Adipose tissue (tissue), 3 donors: ENCODE results near the gene PRCP. TPM values are rescaled to one million over a fixed set of nuclear protein-coding genes. Genes with fewer than 3 reads are reported as not detected.

ENCODE experiments used
- H3K27ac ChIP-seq: one replicate; pipeline ENCODE4 v1.5.1; 2013; ENCODE audit warnings: low read depth, low read length
- WGBS, 3 donors: extraction: QIAGEN DNeasy Blood & Tissue Kit; methylation state at CpG; one replicate each; pipeline ENCODE4 v1.1.7; 2013; 5-methylcytosine and 5-hydroxymethylcytosine counted together
- polyA plus RNA-seq, 3 donors: library from polyadenylated mRNA; stranded (reverse); fragments of 200-250 nt; gene quantifications; one replicate each; pipeline ENCODE4 v1.2.3, GENCODE V29; 2013
- donor health status: healthy with polysubstance abuse.
- donor health status: Bipolar disorder and iron deficiency.
- donor health status: healthy.

The PRCP gene
- polyA plus RNA-seq, 3 donors = 18.0 to 54.3 (median 34.8) TPM

DNA sequence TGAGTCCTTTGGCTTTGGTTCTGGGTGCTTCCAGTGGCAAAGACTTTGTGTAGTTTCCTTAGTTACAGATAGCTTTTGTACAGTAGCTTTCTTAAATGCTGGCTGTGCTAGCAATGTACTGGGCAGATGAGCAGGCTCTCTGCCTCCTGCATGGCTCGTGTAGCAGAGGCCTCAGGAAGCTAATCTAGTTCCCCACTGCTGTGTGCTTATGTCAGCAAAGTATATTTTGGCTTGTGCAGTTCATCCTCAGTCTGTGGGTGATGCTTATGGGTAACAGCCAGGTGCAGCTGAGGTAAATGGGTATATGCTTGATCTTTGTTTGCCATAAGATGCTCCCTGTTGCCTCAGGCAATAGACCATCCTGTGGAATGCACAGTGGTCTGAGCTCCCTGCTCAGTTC, 97.5 kb downstream of the PRCP start:
- 50 to 67% (median 52%) methylated on average over 1 of the region's 1 CpG for WGBS, 3 donors
- no peak overlapping the region for H3K27ac ChIP-seq

GRCh38 chr11:82796998-82797961, 103.0 kb downstream of the PRCP start:
- 44 to 61% (median 59%) methylated on average over 3 of the region's 3 CpGs for WGBS, 3 donors
- no peak overlapping the region for H3K27ac ChIP-seq

- 71 to 84% (median 74%) methylated on average over 3 of the region's 3 CpGs for WGBS, 3 donors
- H3K27ac ChIP-seq = no peak overlapping the region
Measured at GRCh38 chr11:82794490-82794889, 105.7 kb downstream of the PRCP start.

- WGBS, 3 donors = 79 to 89% (median 87%) methylated on average over 6 of the region's 6 CpGs
Measured at GRCh38 chr11:82792822-82793569, 107.2 kb downstream of the PRCP start.

GRCh38 chr11:82792319-82792718, 107.9 kb downstream of the PRCP start:
- 79 to 89% (median 88%) methylated on average over 5 of the region's 5 CpGs for WGBS, 3 donors
- no peak overlapping the region for H3K27ac ChIP-seq

More at GRCh38 chr11:82792822-82793569, 107.2 kb downstream of the PRCP start:
- H3K27ac ChIP-seq = no peak overlapping the region

- H3K27ac ChIP-seq = no peak overlapping the region
- 48 to 58% (median 57%) methylated on average over 4 of the region's 4 CpGs for WGBS, 3 donors
Measured at GRCh38 chr11:82791779-82792178, 108.5 kb downstream of the PRCP start.

DNA sequence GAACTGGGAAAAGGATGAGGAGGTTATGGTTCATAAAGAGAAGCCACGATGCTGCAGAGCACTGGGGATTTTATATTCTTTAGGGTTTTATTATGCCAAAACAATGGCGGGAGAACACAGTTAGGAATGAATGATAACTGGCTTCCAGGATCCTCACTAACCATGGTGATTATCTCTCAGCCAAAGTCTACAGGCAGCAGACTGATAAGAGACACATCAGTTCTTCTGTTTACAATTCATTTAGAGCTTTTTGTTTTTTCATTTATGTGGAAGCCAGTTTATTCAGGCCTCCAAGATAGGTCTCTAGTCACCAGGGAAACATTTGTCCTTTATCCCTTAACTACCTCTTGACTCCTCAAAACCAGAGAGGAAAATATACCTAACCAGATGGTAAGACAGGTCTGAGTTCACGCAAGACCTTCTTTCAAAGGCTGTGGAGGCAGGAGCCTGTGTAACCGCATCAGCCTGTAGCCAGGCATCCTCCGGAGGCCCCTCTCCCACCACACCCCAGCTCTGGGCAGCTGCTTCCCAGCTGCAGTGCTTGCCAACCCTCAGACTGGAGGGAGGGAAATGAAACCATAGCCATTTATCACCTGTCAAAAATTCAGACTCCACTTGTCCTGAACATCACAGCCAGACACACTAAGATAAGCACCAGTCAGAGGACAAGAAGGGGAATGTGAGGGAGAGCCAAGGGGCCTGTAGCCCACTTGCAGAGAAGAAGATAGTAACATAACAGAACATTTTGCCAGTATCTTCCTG, 109.3 kb downstream of the PRCP start:
- H3K27ac ChIP-seq = no peak overlapping the region
- WGBS, 3 donors = 24 to 58% (median 44%) methylated on average over 5 of the region's 5 CpGs

DNA sequence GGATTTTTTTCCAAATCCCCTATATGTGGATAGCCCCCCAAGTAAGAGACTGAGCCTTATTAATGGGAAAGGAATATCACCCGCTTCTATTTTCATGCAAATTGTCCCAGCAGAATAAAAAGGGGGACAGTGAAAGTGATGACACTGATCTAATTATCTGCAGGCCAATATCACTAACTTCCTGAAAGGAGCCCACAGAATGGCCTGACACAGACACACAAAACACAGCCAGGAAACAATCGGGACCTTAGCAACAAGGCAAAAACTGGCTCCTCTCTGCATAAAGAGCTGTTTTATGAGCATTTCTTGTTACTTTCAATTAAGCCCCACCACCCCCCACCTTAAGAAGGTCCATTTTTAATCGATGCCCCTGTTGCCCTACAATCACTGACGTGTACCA, 112.2 kb downstream of the PRCP start:
- WGBS, 3 donors = 87 to 89% (median 87%) methylated on average over 4 of the region's 4 CpGs
- no peak overlapping the region for H3K27ac ChIP-seq

- WGBS, 3 donors = 74 to 88% (median 78%) methylated on average over 3 of the region's 3 CpGs
Measured at GRCh38 chr11:82786836-82787235, 113.4 kb downstream of the PRCP start.

GRCh38 chr11:82786001-82786400, 114.2 kb downstream of the PRCP start:
- 93 to 96% (median 94%) methylated on average over 2 of the region's 2 CpGs for WGBS, 3 donors
- H3K27ac ChIP-seq = no peak overlapping the region

More at GRCh38 chr11:82786836-82787235, 113.4 kb downstream of the PRCP start:
- no peak overlapping the region for H3K27ac ChIP-seq

GRCh38 chr11:82782825-82783374, 117.3 kb downstream of the PRCP start:
- 82 to 93% (median 85%) methylated on average over 1 of the region's 1 CpG for WGBS, 3 donors

GRCh38 chr11:82778776-82779175, 121.5 kb downstream of the PRCP start:
- WGBS, 3 donors = 52 to 96% (median 85%) methylated on average over 1 of the region's 1 CpG
- no peak overlapping the region for H3K27ac ChIP-seq

More at GRCh38 chr11:82782825-82783374, 117.3 kb downstream of the PRCP start:
- no peak overlapping the region for H3K27ac ChIP-seq

DNA sequence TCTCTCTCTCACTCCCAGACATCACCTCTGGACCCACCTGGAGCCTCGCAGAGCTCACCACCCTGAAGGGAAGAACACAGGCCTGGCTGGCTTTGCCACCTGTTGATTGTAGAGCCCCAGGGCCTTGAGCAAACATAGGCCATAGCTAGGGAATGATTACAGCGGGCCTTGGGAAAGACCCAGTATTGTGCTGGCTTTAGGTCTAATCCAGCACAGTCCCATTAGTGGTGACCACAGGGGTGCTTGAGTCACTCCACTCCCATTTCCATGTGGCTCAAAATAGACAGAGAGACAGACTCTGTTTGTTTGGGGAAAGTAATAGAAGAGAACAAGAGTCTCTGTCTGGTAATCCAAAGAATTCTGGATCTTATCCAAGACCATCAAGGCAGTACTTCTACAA, 123.9 kb downstream of the PRCP start:
- WGBS, 3 donors = 78 to 91% (median 90%) methylated on average over 2 of the region's 2 CpGs
- no peak overlapping the region for H3K27ac ChIP-seq

GRCh38 chr11:82775736-82776346, 124.4 kb downstream of the PRCP start:
- no peak overlapping the region for H3K27ac ChIP-seq
- WGBS, 3 donors = 35 to 55% (median 49%) methylated on average over 3 of the region's 3 CpGs

GRCh38 chr11:82775218-82775617, 125.0 kb downstream of the PRCP start:
- WGBS, 3 donors = 68 to 81% (median 74%) methylated on average over 1 of the region's 1 CpG
- no peak overlapping the region for H3K27ac ChIP-seq
